ENCODE results near the gene TMIGD3.
"Not testable (repeated sequence)": the region's sequence is repeated elsewhere in the genome, so short reads cannot be mapped to it uniquely, and the experiment has no call there.

TMIGD3 gene

GRCh38 chr1:111503585-111504060 lies at the start of gene TMIGD3, which contains the start of gene ADORA3:
TSS of gene TMIGD3 (minus strand) at chr1:111503633. CDS start at chr1:111503354, 279 bp downstream.
TSS of gene ADORA3 (minus strand) at chr1:111503633. CDS start at chr1:111503354, 279 bp downstream.
- no peak for DNase-seq (ENCODE audit: low read depth in 3 of 3)

DNA sequence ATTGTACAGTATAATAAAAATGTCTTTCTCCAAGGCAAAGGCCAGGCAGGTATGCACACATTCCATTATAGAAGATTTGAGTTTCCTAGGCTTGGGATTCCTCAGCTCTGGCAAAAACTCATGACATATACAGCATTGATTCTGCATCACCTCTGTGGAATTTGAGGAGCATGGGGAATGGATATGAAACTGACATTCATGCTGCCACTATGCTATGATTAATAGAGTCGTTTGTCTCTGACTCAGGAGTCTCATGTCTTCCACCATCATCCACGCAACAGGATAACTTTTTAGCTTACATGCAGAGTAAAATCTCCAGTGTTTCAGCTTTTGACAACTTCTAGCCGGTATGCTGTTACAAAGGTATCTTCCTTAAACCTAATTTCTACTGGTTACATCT lies 49.8 kb upstream of the TMIGD3 start:
- no peak for DNase-seq (ENCODE audit: low read depth in 3 of 3)

- DNase-seq (ENCODE audit: low read depth in 3 of 3): no peak
Measured at GRCh38 chr1:111552587-111552986, 49.2 kb upstream of the TMIGD3 start.

DNA sequence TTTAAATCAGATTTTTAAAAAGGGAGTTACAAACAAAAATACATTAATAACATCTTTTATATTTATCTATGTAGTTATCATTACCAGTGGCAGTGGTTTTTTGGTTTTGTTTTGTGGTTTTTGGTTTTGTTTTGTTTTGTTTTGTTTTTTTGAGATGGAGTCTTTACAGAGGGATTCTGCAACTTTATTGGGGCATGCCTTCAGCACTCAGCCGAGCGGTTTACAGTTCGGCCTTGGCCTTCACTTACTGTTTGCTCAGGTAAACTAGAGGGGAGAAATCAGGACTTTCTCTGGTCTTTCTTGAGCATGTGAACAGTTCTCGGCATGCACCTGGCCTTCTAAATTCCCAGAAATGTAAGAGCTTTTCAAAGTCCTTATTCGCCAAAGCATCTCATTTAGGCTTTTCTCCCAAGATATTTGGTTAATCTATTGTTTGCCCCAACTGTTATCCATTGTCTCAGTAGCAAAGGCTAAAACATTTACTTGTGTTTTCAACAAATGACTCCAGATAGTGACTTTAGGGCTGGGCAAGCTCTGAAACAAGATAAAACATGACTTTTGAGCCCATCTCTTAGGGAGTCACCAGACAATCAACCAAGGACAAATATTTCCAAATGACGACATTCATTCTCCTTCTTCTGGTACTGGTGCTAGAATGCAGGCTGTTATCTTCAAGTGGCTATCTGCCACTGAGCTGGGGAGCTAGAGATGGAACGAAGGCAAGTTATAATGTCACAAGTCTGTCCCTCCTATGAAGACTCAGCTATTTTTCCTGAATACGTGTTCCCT lies 48.4 kb upstream of the TMIGD3 start:
- no peak for DNase-seq (ENCODE audit: low read depth in 3 of 3)

DNA sequence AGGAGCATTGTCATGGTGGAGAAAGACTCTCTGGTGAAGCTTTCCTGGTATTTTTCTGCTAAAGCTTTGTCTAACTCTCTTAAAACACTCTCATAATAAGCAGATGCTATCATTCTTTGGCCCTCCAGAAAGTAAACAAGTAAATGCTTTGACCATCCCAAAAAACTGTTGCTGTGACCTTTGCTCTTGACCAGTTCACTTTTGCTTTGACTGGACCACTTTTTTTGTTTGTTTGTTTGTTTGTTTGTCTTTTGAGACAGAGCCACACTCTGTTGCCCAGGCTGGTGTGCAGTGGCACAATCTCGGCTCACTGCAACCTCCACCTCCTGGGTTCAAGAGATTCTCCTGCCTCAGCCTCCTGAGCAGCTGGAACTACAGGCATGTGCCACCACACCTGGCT lies 44.4 kb upstream of the TMIGD3 start:
- DNase-seq (ENCODE audit: low read depth in 3 of 3): not testable (repeated sequence)

DNA sequence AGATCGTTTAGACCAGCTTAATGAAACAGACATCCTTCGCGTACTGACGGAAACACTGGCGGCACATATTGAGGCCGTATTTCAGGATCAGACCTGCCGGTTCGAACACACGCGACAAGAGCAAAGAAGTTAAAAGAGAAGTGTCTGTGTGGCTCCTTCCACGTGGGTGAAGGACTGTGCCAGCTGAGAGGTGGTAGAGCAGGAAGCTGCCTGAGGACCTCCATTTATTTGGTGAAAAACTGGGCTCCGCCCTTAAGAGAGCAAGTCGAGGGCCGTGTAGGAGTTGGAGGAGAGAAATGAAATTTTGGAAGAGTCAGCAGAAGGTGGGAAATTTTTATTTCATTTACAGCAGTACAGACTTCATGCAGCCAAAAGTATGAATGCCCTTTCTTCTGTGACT lies 38.8 kb upstream of the TMIGD3 start:
- DNase-seq (ENCODE audit: low read depth in 3 of 3): no peak

DNA sequence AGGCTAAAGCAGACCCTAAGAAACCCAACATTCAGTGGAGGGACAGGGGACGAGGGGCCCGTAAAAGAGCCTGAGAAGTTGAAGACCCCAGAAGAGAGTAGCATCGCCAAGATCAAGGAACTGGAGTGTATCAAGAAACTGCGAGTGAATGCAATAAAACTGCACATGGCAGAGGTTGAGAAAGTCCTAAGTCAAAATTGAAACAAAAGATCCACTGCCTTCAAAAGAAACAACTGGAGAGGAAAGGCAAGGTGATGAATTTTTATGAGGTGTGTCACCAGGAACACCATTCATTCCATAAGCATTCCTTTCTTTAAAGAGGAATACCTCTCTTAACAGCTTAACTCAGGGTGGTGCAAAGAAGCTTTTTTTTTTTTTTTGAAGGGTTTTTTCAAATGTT lies 38.3 kb upstream of the TMIGD3 start:
- no peak for DNase-seq (ENCODE audit: low read depth in 3 of 3)

GRCh38 chr1:111540928-111541327 lies 37.5 kb upstream of the TMIGD3 start:
- no peak for DNase-seq (ENCODE audit: low read depth in 3 of 3)

- no peak for DNase-seq (ENCODE audit: low read depth in 3 of 3)
Measured at GRCh38 chr1:111538343-111539025, 35.1 kb upstream of the TMIGD3 start.

DNA sequence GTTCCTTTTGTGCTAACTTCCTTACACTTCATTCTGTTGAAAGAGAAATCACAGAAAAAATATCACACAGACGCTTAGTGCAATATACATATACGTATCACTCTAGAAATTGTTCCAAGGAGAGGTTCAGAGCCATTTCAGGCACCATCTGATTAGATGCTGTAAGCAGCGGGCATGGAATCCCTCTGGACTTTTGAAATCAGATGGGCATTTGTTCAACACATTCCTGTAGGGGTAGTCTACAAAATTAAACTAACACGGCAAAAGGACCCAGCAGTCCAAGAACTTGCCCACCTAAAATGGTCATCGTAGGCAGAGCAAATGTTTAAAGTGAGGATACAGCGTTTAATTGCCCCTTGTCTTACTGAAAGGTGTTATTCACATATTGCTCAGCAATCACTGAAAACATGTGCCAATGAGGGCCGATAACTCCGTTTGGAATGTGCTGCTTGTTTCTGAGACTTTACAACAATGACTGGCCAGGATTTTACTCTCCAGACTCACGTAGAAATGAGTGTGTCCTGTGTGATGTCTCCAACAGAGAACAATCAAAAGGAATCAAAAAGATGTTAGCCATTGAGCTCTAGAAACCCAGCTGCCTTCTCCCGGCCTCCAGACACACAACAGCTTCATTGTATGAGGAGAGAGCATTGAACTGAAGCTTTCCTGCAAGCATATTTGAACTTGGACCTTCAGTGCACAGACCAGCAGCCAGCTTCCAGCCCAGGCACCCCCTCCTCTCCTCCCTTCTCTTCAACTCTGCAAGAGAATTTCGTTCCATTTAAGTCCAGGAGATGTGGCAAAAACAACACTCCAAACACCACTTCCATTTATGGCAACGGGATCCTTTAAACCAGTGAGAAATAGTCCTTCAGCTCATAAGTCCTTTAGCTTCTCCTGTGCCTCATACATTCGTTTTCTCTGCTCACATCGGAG lies 32.1 kb upstream of the TMIGD3 start:
- no peak for DNase-seq (ENCODE audit: low read depth in 3 of 3)

- DNase-seq (ENCODE audit: low read depth in 3 of 3): no peak
Measured at GRCh38 chr1:111520053-111520452, 16.6 kb upstream of the TMIGD3 start.

GRCh38 chr1:111517469-111518225 lies 14.2 kb upstream of the TMIGD3 start:
- DNase-seq (ENCODE audit: low read depth in 3 of 3): peak in 1 of 3 donors; percentile 20

DNA sequence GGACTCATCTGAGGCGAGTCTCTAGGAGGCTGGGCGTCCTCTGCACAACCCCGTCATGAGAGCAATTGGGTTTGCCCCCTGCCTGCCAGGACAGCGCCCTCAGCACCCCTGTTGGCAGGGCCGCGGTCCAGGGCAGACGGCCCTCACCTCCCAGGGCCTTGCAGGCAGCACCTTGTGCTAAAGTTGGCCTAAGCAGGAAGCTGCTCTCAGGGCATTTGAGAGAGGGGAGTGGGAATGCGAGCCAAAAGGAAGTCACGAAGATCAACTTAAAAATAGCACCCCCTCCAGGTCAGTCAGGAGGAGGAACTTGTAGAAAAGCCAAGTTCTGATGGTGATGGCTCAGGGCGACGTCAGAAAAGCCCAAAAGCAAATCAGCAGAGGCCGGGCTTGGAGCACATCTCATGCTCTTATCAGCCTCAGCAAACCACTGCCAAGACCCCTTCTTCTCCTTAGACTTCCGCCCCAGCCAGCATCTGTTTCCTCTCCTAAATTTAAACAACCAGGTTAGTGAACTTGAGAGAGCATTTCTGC lies 12.6 kb upstream of the TMIGD3 start:
- DNase-seq (ENCODE audit: low read depth in 3 of 3): no peak

GRCh38 chr1:111515291-111516004 lies 12.0 kb upstream of the TMIGD3 start:
- DNase-seq (ENCODE audit: low read depth in 3 of 3): no peak

GRCh38 chr1:111513410-111514020 lies 10.1 kb upstream of the TMIGD3 start:
- no peak for DNase-seq (ENCODE audit: low read depth in 3 of 3)

- DNase-seq (ENCODE audit: low read depth in 3 of 3): no peak
Measured at GRCh38 chr1:111512931-111513330, 9.5 kb upstream of the TMIGD3 start.

DNA sequence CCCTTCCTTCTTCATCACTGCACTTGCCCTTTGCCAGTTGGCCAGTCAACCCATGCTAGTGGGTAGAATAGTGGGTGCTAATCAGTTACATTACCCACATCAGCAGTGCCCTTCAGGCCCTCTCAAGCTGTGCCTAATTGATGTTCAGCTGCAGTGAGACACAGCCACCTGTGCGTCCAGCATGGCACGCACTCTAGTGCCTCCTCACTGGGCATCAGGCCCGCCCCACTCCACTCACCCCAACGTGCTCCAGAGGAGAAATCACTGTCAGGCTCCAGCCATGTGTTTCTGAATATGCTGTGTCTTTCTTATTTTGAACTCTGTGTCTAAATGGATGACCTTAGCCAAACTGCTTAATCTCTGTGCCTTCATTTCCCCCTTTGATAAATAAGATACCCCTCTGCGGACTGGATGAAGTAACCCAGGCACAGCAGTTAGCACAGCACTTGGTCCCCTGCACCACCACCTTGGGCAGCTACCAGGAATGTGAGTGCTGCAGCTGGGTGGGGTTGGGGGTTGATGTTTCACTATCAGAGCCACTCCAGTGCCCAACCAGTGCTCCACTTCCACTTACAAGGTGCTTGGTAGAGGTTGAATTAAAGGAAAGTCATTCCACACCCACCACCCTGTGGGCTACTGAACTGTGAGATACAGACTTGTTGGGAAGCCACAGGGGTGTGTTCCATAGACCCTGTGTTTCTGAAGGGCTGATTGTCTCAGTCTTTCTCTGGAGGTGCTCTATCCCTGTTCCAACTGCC lies 8.9 kb upstream of the TMIGD3 start:
- DNase-seq (ENCODE audit: low read depth in 3 of 3): no peak

DNA sequence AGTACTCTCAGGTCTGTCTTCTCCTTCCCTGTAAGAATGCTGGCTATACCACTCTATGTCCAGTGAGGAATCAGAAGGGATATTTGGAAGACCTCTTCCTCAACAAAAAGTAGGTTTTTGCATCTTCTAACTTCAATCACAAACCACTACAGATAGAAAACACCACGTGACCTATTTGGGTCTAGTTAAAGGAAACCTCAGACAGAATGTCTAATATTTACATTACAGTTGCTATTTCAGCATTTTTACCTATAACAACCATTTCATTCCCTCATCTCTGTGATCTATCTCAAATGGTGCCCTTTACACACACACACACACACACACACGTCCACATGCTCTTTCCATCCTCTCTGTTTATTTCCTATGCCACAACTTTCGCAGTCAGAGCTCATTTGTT lies 7.9 kb upstream of the TMIGD3 start:
- no peak for DNase-seq (ENCODE audit: low read depth in 3 of 3)

DNA sequence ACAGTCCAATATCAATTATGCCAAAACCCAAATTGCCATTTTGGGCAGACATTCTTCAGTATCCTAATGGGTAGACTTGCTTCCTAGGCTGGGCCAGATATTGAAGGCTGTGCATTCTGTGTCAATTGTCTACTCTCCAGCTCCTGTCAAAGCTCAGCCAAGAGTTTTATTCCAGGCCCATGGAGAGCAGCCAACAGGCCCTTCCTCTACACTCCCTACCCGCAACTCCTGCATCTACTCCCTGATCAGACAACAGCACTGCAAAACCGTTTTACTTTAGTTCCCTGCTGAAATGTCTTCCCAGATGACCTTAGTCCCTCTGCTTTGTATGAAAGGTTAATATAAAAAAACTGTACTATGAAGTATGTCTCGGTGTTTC lies 6.6 kb upstream of the TMIGD3 start:
- no peak for DNase-seq (ENCODE audit: low read depth in 3 of 3)
